Naive thymus-derived CD8-positive, alpha-beta T cell (primary cell): ENCODE data around the gene KRR1. TPM values are rescaled to one million over a fixed set of nuclear protein-coding genes. Genes with fewer than 3 reads are reported as not detected.

ENCODE experiments used
- ATAC-seq, 2 donors: fragments of 150-1000 bp; cut with Tn5 transposase in 1 of 2; sonication (Bioruptor Pico), chemical (Tn5 transposase) in 1 of 2; 1 replicate in 1 of 2; 2 replicates in 1 of 2; pipeline ENCODE4 v1.10.0; 2021; ENCODE audit warnings: mild to moderate bottlenecking in 2 of 2, moderate library complexity in 2 of 2
- POLR2A ChIA-PET: fragments of 350-600 bp; sonication (Branson Sonifier 250); formaldehyde crosslinking; loops from one replicate; lab custom pipeline; 2021; ENCODE audit warnings: antibody characterized with exemption; lab: Charles Lee
- DNase-seq, 10 donors: peaks; one replicate each; pipeline versions ENCODE4 v3.0.0 to v3.0.0-alpha.2; 2020 to 2022
- H3K27ac Mint-ChIP-seq, 10 donors: one replicate each; pipeline ENCODE4 v1.8.0; 2020 to 2022; ENCODE audit warnings: mild to moderate bottlenecking in 10 of 10, mixed read lengths in 10 of 10, moderate library complexity in 4 of 10, inconsistent platforms in 1 of 10
- H3K27me3 Mint-ChIP-seq, 5 donors: one replicate each; pipeline ENCODE4 v1.8.0; 2021 to 2022; ENCODE audit warnings: mixed read lengths in 5 of 5
- H3K36me3 Mint-ChIP-seq, 3 donors: one replicate each; pipeline ENCODE4 v1.8.0; 2020 to 2022; ENCODE audit warnings: mixed read lengths in 3 of 3, mild to moderate bottlenecking in 2 of 3, inconsistent platforms in 1 of 3
- H3K4me1 Mint-ChIP-seq, 4 donors: one replicate each; pipeline ENCODE4 v1.8.0; 2021 to 2022; ENCODE audit warnings: mixed read lengths in 4 of 4
- H3K4me3 Mint-ChIP-seq, 10 donors: one replicate each; pipeline ENCODE4 v1.8.0; 2020 to 2022; ENCODE audit warnings: mild to moderate bottlenecking in 10 of 10, mixed read lengths in 10 of 10, moderate library complexity in 6 of 10, inconsistent platforms in 1 of 10
- H3K9me3 Mint-ChIP-seq, 9 donors: one replicate each; pipeline ENCODE4 v1.8.0; 2020 to 2022; ENCODE audit warnings: mixed read lengths in 9 of 9, mild to moderate bottlenecking in 3 of 9, inconsistent platforms in 1 of 9, moderate library complexity in 1 of 9
- polyA plus RNA-seq, 3 donors: library from polyadenylated mRNA; unstranded; fragments of 300-500 nt; fragmentation: Illumina TruSeq; gene quantifications; one replicate each; pipeline ENCODE4 v1.2.3, GENCODE V29; 2021
- total RNA-seq, 8 experiments: library from RNA in 2 of 8; stranded (reverse) in 2 of 8; gene quantifications; one replicate each; pipeline ENCODE4 v1.2.3 and lab custom pipeline; 2021 to 2026

The KRR1 gene
- 10 to 100 TPM; 79.3 to 80.4 TPM for total RNA-seq
- 10 to 100 TPM; 64.8 to 71.0 (median 66.7) TPM for polyA plus RNA-seq
- 98.3 to 215 (median 132) reads per million in 6 experiments for total RNA-seq (lab: John Stamatoyannopoulos, UW)

GRCh38 chr12:75511116-75512048 is at the start of gene KRR1:
Gene KRR1, minus strand, starts transcription at chr12:75511609. Its CDS starts 12 bp downstream, at chr12:75511597.
- Mint-ChIP-seq H3K36me3 (peaks cover 0 to 20% (median 0%) of the 10 kb centered on the region in 3 donors), H3K27me3 (no peaks in the 10 kb centered on the region), H3K9me3 (peaks cover 0 to 4% (median 0%) of the 10 kb centered on the region in 9 donors), H3K4me3 (peak within 1 kb of the TSS; percentile 98 to 100 (median 99)), H3K27ac (peak within 1 kb of the TSS; percentile 98 to 100 (median 99)), H3K4me1 (peaks cover 17 to 38% (median 30%) of the 10 kb centered on the region in 4 donors)
- ATAC-seq (peak; percentile 96 to 98), DNase-seq (peak; percentile 63 to 95 (median 87))
- POLR2A ChIA-PET: interaction anchor here (0.7 to 2.2 kb wide), 19 partner anchors 9 to 1253 kb away, joined by 3 to 24 read pairs (median 4); partner anchors contain the start of genes ATXN7L3B, BBS10, GLIPR1 and GLIPR1L1

- Mint-ChIP-seq H3K27me3 (peaks cover 12 to 32% (median 14%) of the 10 kb centered on the region in 5 donors), H3K27ac (no peak overlapping the region), H3K4me3 (no peak overlapping the region), H3K9me3 (no peaks in the 10 kb centered on the region), H3K4me1 (no peaks in the 10 kb centered on the region), H3K36me3 (no peaks in the 10 kb centered on the region)
- POLR2A ChIA-PET: no interaction called here
- ATAC-seq: no peak
- DNase-seq: no peak
Measured at GRCh38 chr12:75560167-75560566, 48.8 kb upstream of the KRR1 start.

GRCh38 chr12:75558287-75558686 is 46.9 kb upstream of the KRR1 start:
- ATAC-seq: no peak
- Mint-ChIP-seq H3K27me3 (peaks cover 12 to 29% (median 13%) of the 10 kb centered on the region in 5 donors), H3K4me1 (no peaks in the 10 kb centered on the region), H3K27ac (no peak overlapping the region), H3K36me3 (no peaks in the 10 kb centered on the region), H3K9me3 (no peaks in the 10 kb centered on the region), H3K4me3 (no peak overlapping the region)
- POLR2A ChIA-PET: no interaction called here
- DNase-seq: no peak

DNA sequence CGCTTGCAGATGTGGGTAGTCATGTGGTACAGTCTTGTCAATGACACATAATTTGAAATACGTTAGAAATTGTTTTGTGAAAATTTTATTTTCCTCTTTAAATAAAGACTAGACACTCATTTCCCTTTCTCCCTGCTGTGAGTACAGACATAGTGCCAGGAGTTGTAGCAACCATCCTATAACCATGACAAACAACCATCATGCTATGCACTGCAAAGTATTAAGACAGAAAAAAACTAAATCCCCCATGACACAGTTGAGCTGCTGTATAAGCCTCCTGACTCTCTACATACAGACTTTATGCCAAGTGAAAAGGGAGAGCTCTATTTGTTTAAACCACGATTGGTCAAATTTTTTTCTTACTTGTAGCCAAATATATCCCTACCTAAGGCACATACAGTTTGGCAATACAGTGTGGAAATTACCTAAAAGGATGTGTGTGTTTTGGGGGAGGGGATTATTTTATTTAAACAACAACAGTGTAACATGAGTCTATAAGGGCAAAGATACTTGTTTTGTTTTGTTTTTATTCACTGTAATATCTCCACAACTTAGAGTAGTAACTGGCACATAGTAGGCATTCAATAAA is 45.0 kb upstream of the KRR1 start:
- no peaks in the 10 kb centered on the region for H3K36me3 Mint-ChIP-seq
- POLR2A ChIA-PET: no interaction called here
- no peaks in the 10 kb centered on the region for H3K9me3 Mint-ChIP-seq

DNA sequence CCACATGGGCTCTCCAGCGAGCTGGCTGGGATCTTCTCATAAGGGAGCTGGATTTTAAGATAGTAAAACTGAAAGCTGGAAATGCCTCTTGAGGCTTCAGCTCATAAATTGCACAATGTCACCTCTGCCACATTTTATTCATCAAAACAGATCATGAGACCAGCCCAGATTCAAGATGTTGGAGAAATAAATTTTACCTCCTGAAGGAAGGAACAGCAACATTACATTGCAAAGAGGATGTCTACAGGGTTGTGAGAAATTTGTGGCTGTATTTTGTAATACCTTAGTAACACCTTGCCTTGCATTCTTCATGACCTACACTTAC is 43.1 kb upstream of the KRR1 start:
- no peak overlapping the region for H3K27ac Mint-ChIP-seq
- no peaks in the 10 kb centered on the region for H3K9me3 Mint-ChIP-seq
- POLR2A ChIA-PET: no interaction called here
- H3K27me3 Mint-ChIP-seq: peaks cover 11 to 24% (median 14%) of the 10 kb centered on the region in 5 donors
- H3K4me1 Mint-ChIP-seq: no peaks in the 10 kb centered on the region
- H3K36me3 Mint-ChIP-seq: no peaks in the 10 kb centered on the region
- no peak for ATAC-seq
- DNase-seq: no peak
- no peak overlapping the region for H3K4me3 Mint-ChIP-seq

More for the DNA sequence above, 45.0 kb upstream of the KRR1 start:
- H3K27me3 Mint-ChIP-seq: peaks cover 9 to 22% (median 11%) of the 10 kb centered on the region in 5 donors
- no peak overlapping the region for H3K27ac Mint-ChIP-seq
- H3K4me3 Mint-ChIP-seq: no peak overlapping the region
- no peaks in the 10 kb centered on the region for H3K4me1 Mint-ChIP-seq
- DNase-seq: no peak
- ATAC-seq: no peak

GRCh38 chr12:75553836-75554555 is 42.6 kb upstream of the KRR1 start:
- Mint-ChIP-seq H3K4me1 (no peaks in the 10 kb centered on the region), H3K4me3 (no peak overlapping the region), H3K36me3 (no peaks in the 10 kb centered on the region), H3K9me3 (no peaks in the 10 kb centered on the region), H3K27ac (no peak overlapping the region), H3K27me3 (peaks cover 8 to 24% (median 15%) of the 10 kb centered on the region in 5 donors)
- DNase-seq (no peak), ATAC-seq (no peak)
- POLR2A ChIA-PET: no interaction called here

DNA sequence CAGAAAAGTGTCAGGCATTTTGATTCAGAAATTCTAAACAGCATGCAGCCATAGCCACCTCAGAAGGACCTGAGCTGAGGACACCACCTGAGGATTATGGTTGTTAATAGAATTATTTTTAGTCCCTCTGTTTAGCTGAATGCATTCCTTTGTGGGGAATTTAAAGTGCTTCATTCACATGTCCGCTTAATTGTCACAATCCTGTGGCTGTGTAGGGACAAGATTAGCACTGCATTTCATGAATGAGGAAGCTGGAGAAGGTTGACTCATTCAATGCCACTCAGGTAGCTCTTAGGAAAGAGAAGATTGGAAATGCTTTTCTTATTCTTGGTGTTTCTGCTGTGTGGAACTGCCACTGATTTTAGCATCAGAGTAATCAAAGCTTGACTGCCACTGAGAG is 42.0 kb upstream of the KRR1 start:
- no peak for DNase-seq
- Mint-ChIP-seq H3K4me1 (no peaks in the 10 kb centered on the region), H3K9me3 (no peaks in the 10 kb centered on the region), H3K36me3 (no peaks in the 10 kb centered on the region), H3K27me3 (peaks cover 8 to 24% (median 16%) of the 10 kb centered on the region in 5 donors), H3K27ac (no peak overlapping the region), H3K4me3 (no peak overlapping the region)
- no peak for ATAC-seq
- POLR2A ChIA-PET: no interaction called here

GRCh38 chr12:75551477-75551876 is 40.1 kb upstream of the KRR1 start:
- H3K27me3 Mint-ChIP-seq: peaks cover 5 to 31% (median 24%) of the 10 kb centered on the region in 5 donors
- H3K4me1 Mint-ChIP-seq: no peaks in the 10 kb centered on the region
- no peak for DNase-seq
- H3K4me3 Mint-ChIP-seq: no peak overlapping the region
- no peaks in the 10 kb centered on the region for H3K36me3 Mint-ChIP-seq
- no peaks in the 10 kb centered on the region for H3K9me3 Mint-ChIP-seq
- POLR2A ChIA-PET: interaction anchor here (0.6 kb wide), 1 partner anchor 482 kb away, joined by 4 read pairs; no protein-coding TSS in a partner anchor
- no peak overlapping the region for H3K27ac Mint-ChIP-seq
- no peak for ATAC-seq

GRCh38 chr12:75550401-75551240 is 39.2 kb upstream of the KRR1 start:
- H3K27me3 Mint-ChIP-seq: peaks cover 9 to 25% (median 22%) of the 10 kb centered on the region in 5 donors
- ATAC-seq (no peak), DNase-seq (no peak)
- no peak overlapping the region for H3K4me3 Mint-ChIP-seq
- H3K36me3 Mint-ChIP-seq: no peaks in the 10 kb centered on the region
- no peak overlapping the region for H3K27ac Mint-ChIP-seq
- no peaks in the 10 kb centered on the region for H3K4me1 Mint-ChIP-seq
- POLR2A ChIA-PET: interaction anchor here (0.6 kb wide), 1 partner anchor 483 kb away, joined by 4 read pairs; no protein-coding TSS in a partner anchor
- H3K9me3 Mint-ChIP-seq: no peaks in the 10 kb centered on the region

- POLR2A ChIA-PET: no interaction called here
- no peak overlapping the region for H3K27ac Mint-ChIP-seq
- no peaks in the 10 kb centered on the region for H3K9me3 Mint-ChIP-seq
- no peaks in the 10 kb centered on the region for H3K4me1 Mint-ChIP-seq
- DNase-seq (no peak), ATAC-seq (no peak)
- H3K4me3 Mint-ChIP-seq: no peak overlapping the region
- H3K36me3 Mint-ChIP-seq: no peaks in the 10 kb centered on the region
- peaks cover 9 to 25% (median 21%) of the 10 kb centered on the region in 5 donors for H3K27me3 Mint-ChIP-seq
Measured at GRCh38 chr12:75549989-75550388, 38.6 kb upstream of the KRR1 start.

DNA sequence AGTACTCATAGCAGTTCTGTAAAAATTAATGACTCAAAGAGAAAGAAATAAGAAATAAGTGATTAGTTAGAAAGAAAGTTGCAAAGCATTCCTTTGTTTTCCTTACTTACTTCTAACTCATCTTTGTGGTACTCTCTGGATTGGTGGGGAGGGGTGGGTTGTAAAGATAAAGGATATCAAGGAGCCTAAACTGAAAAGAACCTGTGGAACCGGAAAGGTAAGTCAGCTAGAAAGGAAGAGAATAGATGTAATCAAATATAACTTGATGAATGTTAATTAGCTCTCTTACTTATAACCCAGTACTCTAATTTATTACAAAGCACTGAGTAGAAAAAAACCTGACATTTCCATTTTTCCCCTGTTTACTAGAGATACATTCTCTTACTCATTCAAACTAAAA is 37.5 kb upstream of the KRR1 start:
- no peak for ATAC-seq
- POLR2A ChIA-PET: no interaction called here
- no peak for DNase-seq

GRCh38 chr12:75545636-75546035 is 34.2 kb upstream of the KRR1 start:
- Mint-ChIP-seq H3K27ac (no peak overlapping the region), H3K4me1 (no peaks in the 10 kb centered on the region), H3K27me3 (peaks cover 17 to 31% (median 23%) of the 10 kb centered on the region in 5 donors), H3K9me3 (no peaks in the 10 kb centered on the region), H3K36me3 (no peaks in the 10 kb centered on the region), H3K4me3 (no peak overlapping the region)
- ATAC-seq (no peak), DNase-seq (no peak)
- POLR2A ChIA-PET: no interaction called here

More for the DNA sequence above, 37.5 kb upstream of the KRR1 start:
- Mint-ChIP-seq H3K9me3 (no peaks in the 10 kb centered on the region), H3K36me3 (no peaks in the 10 kb centered on the region), H3K27ac (no peak overlapping the region), H3K4me1 (no peaks in the 10 kb centered on the region), H3K27me3 (peaks cover 17 to 35% (median 25%) of the 10 kb centered on the region in 5 donors), H3K4me3 (no peak overlapping the region)
